DND-41 (cell line): ENCODE results near the gene SMIM22.

ENCODE experiments used
- CTCF ChIP-seq: IDR thresholded peaks from 2 replicates; pipeline ENCODE4 v1.5.1; 2012; ENCODE audit warnings: borderline replicate concordance, low read length, moderate library complexity, mild to moderate bottlenecking; ENCODE audit not compliant: poor library complexity, severe bottlenecking; ENCODE audit errors: extremely low read depth
- EZH2 ChIP-seq: IDR thresholded peaks from 3 replicates; pipeline ENCODE4 v1.6.1; 2012; ENCODE audit warnings: borderline replicate concordance, low read depth, mild to moderate bottlenecking, moderate library complexity, low read length, inconsistent platforms; ENCODE audit not compliant: severe bottlenecking

GRCh38 chr16:4805231-4805630 is 10.1 kb downstream of the SMIM22 start:
- no peak for TF ChIP-seq CTCF
- no peak for TF ChIP-seq EZH2
